ENCODE data around the gene MAST4.
"Not testable (repeated sequence)": the region's sequence is repeated elsewhere in the genome, so short reads cannot be mapped to it uniquely, and the experiment has no call there.

The MAST4 gene

GRCh38 chr5:67164856-67165525 lies 568.8 kb downstream of the MAST4 start:
- DNase-seq (ENCODE audit: low spot score): no peak
- ChIA-PET POLR2A (ENCODE audit: low non-redundant PET) (no interaction called here), CTCF (interaction anchor here (5.4 kb wide), 1 partner anchor 44 kb away, joined by 15 read pairs; no protein-coding TSS in a partner anchor)
- TF ChIP-seq CTCF (conservative IDR thresholded peaks at IDR 0.05; ENCODE audit: low read depth): no peak
- H3K27ac ChIP-seq: peak overlapping the region; percentile 5; the same call in 1 of the 2 replicates

DNA sequence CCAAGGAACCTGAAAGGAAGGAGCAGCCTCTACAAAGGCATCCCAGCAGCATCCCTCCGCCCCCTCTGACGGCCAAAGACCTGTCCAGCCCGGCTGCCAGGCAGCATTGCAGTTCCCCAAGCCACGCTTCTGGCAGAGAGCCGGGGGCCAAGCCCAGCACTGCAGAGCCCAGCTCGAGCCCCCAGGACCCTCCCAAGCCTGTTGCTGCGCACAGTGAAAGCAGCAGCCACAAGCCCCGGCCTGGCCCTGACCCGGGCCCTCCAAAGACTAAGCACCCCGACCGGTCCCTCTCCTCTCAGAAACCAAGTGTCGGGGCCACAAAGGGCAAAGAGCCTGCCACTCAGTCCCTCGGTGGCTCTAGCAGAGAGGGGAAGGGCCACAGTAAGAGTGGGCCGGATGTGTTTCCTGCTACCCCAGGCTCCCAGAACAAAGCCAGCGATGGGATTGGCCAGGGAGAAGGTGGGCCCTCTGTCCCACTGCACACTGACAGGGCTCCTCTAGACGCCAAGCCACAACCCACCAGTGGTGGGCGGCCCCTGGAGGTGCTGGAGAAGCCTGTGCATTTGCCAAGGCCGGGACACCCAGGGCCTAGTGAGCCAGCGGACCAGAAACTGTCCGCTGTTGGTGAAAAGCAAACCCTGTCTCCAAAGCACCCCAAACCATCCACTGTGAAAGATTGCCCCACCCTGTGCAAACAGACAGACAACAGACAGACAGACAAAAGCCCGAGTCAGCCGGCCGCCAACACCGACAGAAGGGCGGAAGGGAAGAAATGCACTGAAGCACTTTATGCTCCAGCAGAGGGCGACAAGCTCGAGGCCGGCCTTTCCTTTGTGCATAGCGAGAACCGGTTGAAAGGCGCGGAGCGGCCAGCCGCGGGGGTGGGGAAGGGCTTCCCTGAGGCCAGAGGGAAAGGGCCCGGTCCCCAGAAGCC lies 569.6 kb downstream of the MAST4 start:
- peak; percentile 48 for DNase-seq (ENCODE audit: low spot score)
- TF ChIP-seq CTCF (conservative IDR thresholded peaks at IDR 0.05; ENCODE audit: low read depth): peak; percentile 71
- H3K27ac ChIP-seq: peak overlapping the region; percentile 52
- CTCF ChIA-PET: interaction anchor here (0.6 to 5.4 kb wide), 8 partner anchors 9 to 1301 kb away, joined by 3 to 15 read pairs (median 4); no protein-coding TSS in a partner anchor
- POLR2A ChIA-PET (ENCODE audit: low non-redundant PET): no interaction called here

- DNase-seq (ENCODE audit: low spot score): no peak
- peak; percentile 24; the same call in 1 of the 2 replicates for TF ChIP-seq CTCF (conservative IDR thresholded peaks at IDR 0.05; ENCODE audit: low read depth)
- POLR2A ChIA-PET (ENCODE audit: low non-redundant PET): no interaction called here
- CTCF ChIA-PET: interaction anchor here (0.6 to 5.4 kb wide), 8 partner anchors 9 to 1086 kb away, joined by 3 to 15 read pairs (median 4); no protein-coding TSS in a partner anchor
- peak overlapping the region; percentile 52 for H3K27ac ChIP-seq
Measured at GRCh38 chr5:67166460-67167285, 570.5 kb downstream of the MAST4 start.

GRCh38 chr5:67168069-67168468 lies 571.9 kb downstream of the MAST4 start:
- ChIA-PET POLR2A (ENCODE audit: low non-redundant PET) (no interaction called here), CTCF (interaction anchor here (0.5 to 5.4 kb wide), 3 partner anchors 41 to 1084 kb away, joined by 3 to 15 read pairs (median 3); no protein-coding TSS in a partner anchor)
- TF ChIP-seq CTCF (conservative IDR thresholded peaks at IDR 0.05; ENCODE audit: low read depth): no peak
- H3K27ac ChIP-seq: no peak overlapping the region
- no peak for DNase-seq (ENCODE audit: low spot score)

DNA sequence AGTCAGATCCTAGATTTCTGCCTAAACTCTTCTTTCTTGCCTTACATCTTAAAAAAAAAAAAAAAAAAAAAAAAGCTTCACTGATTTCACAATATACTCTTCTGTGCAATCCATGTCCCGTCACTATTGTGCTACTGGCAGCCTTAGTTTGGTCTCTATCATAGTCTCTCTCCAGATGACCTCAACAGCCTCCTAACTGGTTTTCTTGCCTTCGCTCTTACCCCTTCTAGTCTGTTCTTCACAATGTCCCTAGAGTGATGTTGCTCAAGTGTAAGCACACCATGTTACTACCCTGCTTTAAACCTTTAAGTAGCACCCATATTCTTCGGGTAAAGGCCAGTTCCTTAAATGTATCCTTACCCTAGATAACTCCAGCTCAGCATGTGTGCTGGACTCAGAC lies 574.6 kb downstream of the MAST4 start:
- no peak for DNase-seq (ENCODE audit: low spot score)
- H3K27ac ChIP-seq: no peak overlapping the region
- POLR2A ChIA-PET (ENCODE audit: low non-redundant PET): no interaction called here
- CTCF ChIA-PET: interaction anchor here (0.7 kb wide), 1 partner anchor 59 kb away, joined by 7 read pairs; no protein-coding TSS in a partner anchor
- TF ChIP-seq CTCF (conservative IDR thresholded peaks at IDR 0.05; ENCODE audit: low read depth): no peak

- DNase-seq (ENCODE audit: low spot score); POLR2A ChIA-PET (ENCODE audit: low non-redundant PET); H3K27ac ChIP-seq: not testable (repeated sequence)
- CTCF ChIA-PET: interaction anchor here (0.6 to 1.1 kb wide), 2 partner anchors 14 to 17 kb away, joined by 3 read pairs; no protein-coding TSS in a partner anchor
Measured at GRCh38 chr5:67173351-67173750, 577.2 kb downstream of the MAST4 start.

Data from RWPE1 (cell line).